B cell (primary cell): ENCODE measurements around the gene SHH. TPM values are rescaled to one million over a fixed set of nuclear protein-coding genes. Genes with fewer than 3 reads are reported as not detected.

Experiments used
- ATAC-seq: fragments of 200-7000 bp; cut with Tn5 transposase; one replicate; pipeline ENCODE4 v1.10.0; 2021; ENCODE audit warnings: low read depth, mild to moderate bottlenecking, moderate number of reproducible peaks, moderate library complexity
- CTCF ChIA-PET: fragments of 350-600 bp; sonication (Branson Sonifier 250); formaldehyde crosslinking; loops from one replicate; lab custom pipeline; 2021; ENCODE audit warnings: antibody characterized with exemption, inconsistent platforms; lab: Charles Lee
- POLR2A ChIA-PET: fragments of 350-600 bp; sonication (Branson Sonifier 250); formaldehyde crosslinking; loops from one replicate; lab custom pipeline; 2021; ENCODE audit warnings: antibody characterized with exemption; lab: Charles Lee
- DNase-seq: peaks from one replicate; pipeline ENCODE4 v3.0.0; 2013
- H2AFZ ChIP-seq: 2 replicates; pipeline ENCODE4 v1.6.1; 2012; ENCODE audit warnings: mild to moderate bottlenecking, low read depth, low read length; ENCODE audit not compliant: insufficient read depth, poor library complexity, severe bottlenecking
- H3K27ac ChIP-seq, 2 donors: 1 replicate in 1 of 2; 2 replicates in 1 of 2; pipeline ENCODE4 v1.5.1; 2012 to 2013; ENCODE audit warnings: low read length in 2 of 2, mild to moderate bottlenecking in 2 of 2, moderate library complexity in 1 of 2
- H3K27me3 ChIP-seq, 4 experiments: fragments of 200-600 bp in 1 of 4; sonication (generic) in 1 of 4; replicated peaks in 1 of 4; 1 replicate in 2 of 4; 2 replicates in 2 of 4; pipeline versions ENCODE4 v1.6.1 to v1.7.0; 2013 to 2016; ENCODE audit warnings: low read length in 3 of 4, mild to moderate bottlenecking in 2 of 4, mixed read lengths in 1 of 4, moderate library complexity in 1 of 4; ENCODE audit not compliant: insufficient read depth in 4 of 4, control insufficient read depth in 3 of 4; ENCODE audit errors: control extremely low read depth in 1 of 4
- H3K36me3 ChIP-seq, 2 experiments: replicated peaks in 1 of 2; 1 replicate in 1 of 2; 2 replicates in 1 of 2; pipeline versions ENCODE4 v1.6.1 to v1.7.1; 2013; ENCODE audit warnings: low read length in 1 of 2; ENCODE audit not compliant: insufficient read depth in 2 of 2, control insufficient read depth in 1 of 2; ENCODE audit errors: control extremely low read depth in 1 of 2, extremely low read depth in 1 of 2
- H3K4me1 ChIP-seq, 2 donors: fragments of 200-600 bp in 1 of 2; sonication (generic) in 1 of 2; 1 replicate in 1 of 2; 2 replicates in 1 of 2; pipeline versions ENCODE4 v1.5.1 to v1.6.1; 2013 to 2017; ENCODE audit warnings: low read length in 2 of 2; ENCODE audit not compliant: control insufficient read depth in 2 of 2, insufficient read depth in 2 of 2
- H3K4me2 ChIP-seq: replicated peaks from 2 replicates; pipeline ENCODE3; 2012; ENCODE audit warnings: mild to moderate bottlenecking, low read depth, low read length; ENCODE audit not compliant: poor library complexity, severe bottlenecking
- H3K4me3 ChIP-seq, 5 experiments: fragments of 200-600 bp in 1 of 5; sonication (generic) in 1 of 5; 1 replicate in 3 of 5; 2 replicates in 2 of 5; pipeline versions ENCODE4 v1.5.1 to v1.7.0; 2011 to 2016; ENCODE audit warnings: low read length in 4 of 5, mild to moderate bottlenecking in 4 of 5, low read depth in 2 of 5, control low read depth in 1 of 5, moderate library complexity in 1 of 5; ENCODE audit not compliant: insufficient read depth in 1 of 5; ENCODE audit errors: control extremely low read depth in 1 of 5, extremely low read depth in 1 of 5
- H3K79me2 ChIP-seq: fragments of 200-600 bp; sonication (generic); one replicate; pipeline ENCODE4 v1.6.0; 2016; ENCODE audit warnings: low read length; ENCODE audit not compliant: control insufficient read depth, insufficient read depth
- H3K9ac ChIP-seq: fragments of 200-600 bp; sonication (generic); 2 replicates; pipeline ENCODE4 v1.6.1; 2017; ENCODE audit warnings: mild to moderate bottlenecking, low read length, moderate library complexity
- H3K9me3 ChIP-seq, 3 donors: one replicate each; pipeline versions ENCODE4 v1.6.1 to v1.7.1; 2013; ENCODE audit warnings: low read length in 2 of 3; ENCODE audit not compliant: control insufficient read depth in 2 of 3, insufficient read depth in 1 of 3; ENCODE audit errors: control extremely low read depth in 1 of 3
- H4K20me1 ChIP-seq: 2 replicates; pipeline ENCODE4 v1.6.0; 2012; ENCODE audit warnings: mild to moderate bottlenecking, low read length; ENCODE audit not compliant: insufficient read depth, control insufficient read depth, poor library complexity, severe bottlenecking
- H3K27ac Mint-ChIP-seq: one replicate; pipeline ENCODE4 v1.8.0; 2021; ENCODE audit warnings: mixed read lengths
- H3K27me3 Mint-ChIP-seq: one replicate; pipeline ENCODE4 v1.8.0; 2021; ENCODE audit warnings: mixed read lengths
- H3K4me1 Mint-ChIP-seq: one replicate; pipeline ENCODE4 v1.8.0; 2021; ENCODE audit warnings: mixed read lengths
- H3K4me3 Mint-ChIP-seq: one replicate; pipeline ENCODE4 v1.8.0; 2021; ENCODE audit warnings: mixed read lengths
- H3K9me3 Mint-ChIP-seq: one replicate; pipeline ENCODE4 v1.8.0; 2022; ENCODE audit warnings: mixed read lengths; ENCODE audit not compliant: insufficient read depth
- CTCF ChIP-seq: fragments of 200-600 bp; IDR thresholded peaks from one replicate; pipeline ENCODE4 v1.8.0; 2022; ENCODE audit warnings: antibody characterized with exemption, mild to moderate bottlenecking
- EZH2 ChIP-seq: IDR thresholded peaks from 2 replicates; pipeline ENCODE4 v1.6.1; 2012; ENCODE audit warnings: borderline replicate concordance, low read depth, mild to moderate bottlenecking, moderate library complexity, low read length; ENCODE audit not compliant: insufficient read depth, poor library complexity, severe bottlenecking
- WGBS: methylation state at CpG from one replicate; pipeline ENCODE4 v1.1.5; 2013; ENCODE audit warnings: missing lambda C conversion rate; ENCODE audit not compliant: insufficient coverage; 5-methylcytosine and 5-hydroxymethylcytosine counted together
- intact Hi-C: fragments of 100-400 bp; cut with micrococcal nuclease; formaldehyde crosslinking; loops from one replicate; pipeline ENCODE4 v1.10.0; 2022
- polyA plus RNA-seq: library from polyadenylated mRNA; depleted of rRNA; stranded (reverse); fragments of >200 nt; gene quantifications from 2 replicates; pipeline ENCODE4 v1.2.3, GENCODE V29; 2012
- total RNA-seq, 2 donors: library from RNA; stranded (reverse); fragments of 120-200 nt in 1 of 2; gene quantifications; 1 replicate in 1 of 2; 2 replicates in 1 of 2; pipeline versions ENCODE4 v1.2.3 to v1.2.4, GENCODE V29; 2013 to 2022

SHH gene
- total and polyA plus RNA-seq, 2 donors (not counting 1 experiment from before 2014, with no cell fraction given) = not detected

- Histone ChIP-seq H2AFZ (no peak overlapping the region), H3K9me3 (no peaks in the 10 kb centered on the region), H3K27me3 (peaks cover 0 to 7% (median 2%) of the 10 kb centered on the region in 4 experiments), H3K36me3 (peaks cover 0 to 2% of the 10 kb centered on the region in 2 experiments), H3K9ac (no peak overlapping the region), H3K4me1 (peaks cover 6 to 11% of the 10 kb centered on the region in 2 donors), H3K27ac (no peak overlapping the region), H4K20me1 (no peaks in the 10 kb centered on the region), H3K4me3 (no peak overlapping the region), H3K79me2 (no peaks in the 10 kb centered on the region), H3K4me2 (no peak overlapping the region)
- ATAC-seq (no peak), DNase-seq (no peak)
- intact Hi-C loops = no loop called here
- H3K9me3 Mint-ChIP-seq = no peaks in the 10 kb centered on the region
- TF ChIP-seq EZH2 = no peak
- TF ChIP-seq CTCF = no peak
- ChIA-PET POLR2A (no interaction called here), CTCF (no interaction called here)
- H3K4me1 Mint-ChIP-seq = peaks cover 10% of the 10 kb centered on the region
- H3K27ac Mint-ChIP-seq = peak overlapping the region; percentile 24
- H3K27me3 Mint-ChIP-seq = peaks cover 13% of the 10 kb centered on the region
- 96% methylated on average over 28 of the region's 29 CpGs for WGBS
- H3K4me3 Mint-ChIP-seq = no peak overlapping the region
Measured at GRCh38 chr7:155789001-155789725, 23.1 kb downstream of the SHH start.

DNA sequence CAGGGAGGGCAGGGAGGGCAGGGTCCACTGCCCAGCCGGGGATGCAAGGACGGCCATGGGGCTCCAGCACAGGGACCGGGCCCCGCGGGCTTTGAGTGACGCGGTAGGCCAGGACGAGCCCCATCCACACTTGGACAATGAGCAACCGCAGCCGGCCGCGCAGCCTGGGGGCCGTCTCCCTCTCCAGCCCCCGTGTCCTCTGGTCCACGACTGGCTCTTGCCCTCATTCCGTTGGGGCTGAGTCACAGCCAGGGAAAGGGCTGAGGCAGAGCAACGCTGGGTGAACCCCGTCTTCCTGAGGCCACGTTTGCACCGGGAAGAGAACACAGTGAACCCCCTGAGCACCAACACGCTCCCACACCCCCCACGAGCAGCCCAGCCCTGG lies 23.7 kb downstream of the SHH start:
- Mint-ChIP-seq H3K9me3 (no peaks in the 10 kb centered on the region), H3K27me3 (peaks cover 13% of the 10 kb centered on the region), H3K4me1 (peaks cover 10% of the 10 kb centered on the region), H3K27ac (no peak overlapping the region), H3K4me3 (no peak overlapping the region)
- Histone ChIP-seq H3K9me3 (no peaks in the 10 kb centered on the region), H2AFZ (no peak overlapping the region), H3K27ac (no peak overlapping the region), H3K9ac (no peak overlapping the region), H3K79me2 (no peaks in the 10 kb centered on the region), H3K36me3 (peaks cover 0 to 7% of the 10 kb centered on the region in 2 experiments), H3K4me2 (no peak overlapping the region), H3K4me3 (no peak overlapping the region), H3K4me1 (peaks cover 6 to 11% of the 10 kb centered on the region in 2 donors), H4K20me1 (no peaks in the 10 kb centered on the region), H3K27me3 (peaks cover 0 to 7% (median 2%) of the 10 kb centered on the region in 4 experiments)
- no peak for TF ChIP-seq EZH2
- TF ChIP-seq CTCF = no peak
- WGBS = 93% methylated on average over 21 of the region's 22 CpGs
- ChIA-PET CTCF (no interaction called here), POLR2A (no interaction called here)
- ATAC-seq (no peak), DNase-seq (no peak)
- intact Hi-C loops = no loop called here
